ENCODE results near the gene DGUOK.

Gene DGUOK

GRCh38 chr2:73981081-73982001 lies 54.7 kb downstream of the DGUOK start:
- H3K27ac ChIP-seq (ENCODE audit: low read depth, low read length, severe bottlenecking): no peak overlapping the region
- 5 to 8% methylated on average over 21 to 28 of the region's 31 CpGs for WGBS, 2 experiments (ENCODE audit: insufficient coverage in 2 of 2)
- H3K9me3 ChIP-seq (ENCODE audit: control insufficient read depth, low read length): no peaks in the 10 kb centered on the region
- H3K4me3 ChIP-seq (ENCODE audit: extremely low read depth, insufficient read depth, low read length, poor library complexity, severe bottlenecking): peak overlapping the region; percentile 35
- peaks cover 4% of the 10 kb centered on the region for H3K36me3 ChIP-seq (ENCODE audit: control insufficient read depth, insufficient read depth, low read length)
- H3K4me1 ChIP-seq (ENCODE audit: control insufficient read depth, insufficient read depth, low read length, poor library complexity, severe bottlenecking): peaks cover 25% of the 10 kb centered on the region

GRCh38 chr2:73982140-73982617 lies 55.5 kb downstream of the DGUOK start:
- Histone ChIP-seq H3K4me3 (ENCODE audit: extremely low read depth, insufficient read depth, low read length, poor library complexity, severe bottlenecking) (no peak overlapping the region), H3K27ac (ENCODE audit: low read depth, low read length, severe bottlenecking) (no peak overlapping the region), H3K4me1 (ENCODE audit: control insufficient read depth, insufficient read depth, low read length, poor library complexity, severe bottlenecking) (peaks cover 34% of the 10 kb centered on the region), H3K36me3 (ENCODE audit: control insufficient read depth, insufficient read depth, low read length) (peaks cover 11% of the 10 kb centered on the region), H3K9me3 (ENCODE audit: control insufficient read depth, low read length) (no peaks in the 10 kb centered on the region)
- 79 to 84% methylated on average over 7 of the region's 7 CpGs for WGBS, 2 experiments (ENCODE audit: insufficient coverage in 2 of 2)

- H3K9me3 ChIP-seq (ENCODE audit: control insufficient read depth, low read length): no peaks in the 10 kb centered on the region
- H3K27ac ChIP-seq (ENCODE audit: low read depth, low read length, severe bottlenecking): no peak overlapping the region
- peak overlapping the region; percentile 53 for H3K4me3 ChIP-seq (ENCODE audit: extremely low read depth, insufficient read depth, low read length, poor library complexity, severe bottlenecking)
- H3K36me3 ChIP-seq (ENCODE audit: control insufficient read depth, insufficient read depth, low read length): peaks cover 19% of the 10 kb centered on the region
- 18 to 19% methylated on average over 32 to 34 of the region's 35 CpGs for WGBS, 2 experiments (ENCODE audit: insufficient coverage in 2 of 2)
- peaks cover 48% of the 10 kb centered on the region for H3K4me1 ChIP-seq (ENCODE audit: control insufficient read depth, insufficient read depth, low read length, poor library complexity, severe bottlenecking)
Measured at GRCh38 chr2:73983322-73984202, 56.9 kb downstream of the DGUOK start.

- no peaks in the 10 kb centered on the region for H3K9me3 ChIP-seq (ENCODE audit: control insufficient read depth, low read length)
- peak within 1 kb of the TSS; percentile 53 for H3K4me3 ChIP-seq (ENCODE audit: extremely low read depth, insufficient read depth, low read length, poor library complexity, severe bottlenecking)
- H3K36me3 ChIP-seq (ENCODE audit: control insufficient read depth, insufficient read depth, low read length): peaks cover 23% of the 10 kb centered on the region
- H3K27ac ChIP-seq (ENCODE audit: low read depth, low read length, severe bottlenecking): no peak within 1 kb of the TSS
- peaks cover 51% of the 10 kb centered on the region for H3K4me1 ChIP-seq (ENCODE audit: control insufficient read depth, insufficient read depth, low read length, poor library complexity, severe bottlenecking)
- 0% methylated on average over 62 to 66 of the region's 85 CpGs for WGBS, 2 experiments (ENCODE audit: insufficient coverage in 2 of 2)
Measured at GRCh38 chr2:73984203-73984921, 57.7 kb downstream of the DGUOK start, which contains the start of gene TET3. TSS of gene TET3 (plus strand) at chr2:73984910. CDS start at chr2:73986404, 1,494 bp downstream.

GRCh38 chr2:73984922-73985307 lies 58.2 kb downstream of the DGUOK start:
- WGBS, 2 experiments (ENCODE audit: insufficient coverage in 2 of 2): 0% methylated on average over 6 to 24 of the region's 58 CpGs
- no peak overlapping the region for H3K27ac ChIP-seq (ENCODE audit: low read depth, low read length, severe bottlenecking)
- H3K4me3 ChIP-seq (ENCODE audit: extremely low read depth, insufficient read depth, low read length, poor library complexity, severe bottlenecking): peak overlapping the region; percentile 53

GRCh38 chr2:73985308-73986084 lies 58.8 kb downstream of the DGUOK start:
- WGBS, 2 experiments (ENCODE audit: insufficient coverage in 2 of 2): 3 to 8% methylated on average over 25 to 26 of the region's 66 CpGs
- Histone ChIP-seq H3K4me1 (ENCODE audit: control insufficient read depth, insufficient read depth, low read length, poor library complexity, severe bottlenecking) (peaks cover 51% of the 10 kb centered on the region), H3K27ac (ENCODE audit: low read depth, low read length, severe bottlenecking) (no peak overlapping the region), H3K36me3 (ENCODE audit: control insufficient read depth, insufficient read depth, low read length) (peaks cover 33% of the 10 kb centered on the region), H3K4me3 (ENCODE audit: extremely low read depth, insufficient read depth, low read length, poor library complexity, severe bottlenecking) (peak overlapping the region; percentile 45), H3K9me3 (ENCODE audit: control insufficient read depth, low read length) (no peaks in the 10 kb centered on the region)

More at GRCh38 chr2:73984922-73985307, 58.2 kb downstream of the DGUOK start:
- Histone ChIP-seq H3K9me3 (ENCODE audit: control insufficient read depth, low read length) (no peaks in the 10 kb centered on the region), H3K36me3 (ENCODE audit: control insufficient read depth, insufficient read depth, low read length) (peaks cover 29% of the 10 kb centered on the region), H3K4me1 (ENCODE audit: control insufficient read depth, insufficient read depth, low read length, poor library complexity, severe bottlenecking) (peaks cover 51% of the 10 kb centered on the region)

GRCh38 chr2:73986085-73986681 lies 59.5 kb downstream of the DGUOK start:
- H3K27ac ChIP-seq (ENCODE audit: low read depth, low read length, severe bottlenecking): no peak overlapping the region
- H3K9me3 ChIP-seq (ENCODE audit: control insufficient read depth, low read length): no peaks in the 10 kb centered on the region
- WGBS, 2 experiments (ENCODE audit: insufficient coverage in 2 of 2): 91 to 95% methylated on average over 21 of the region's 21 CpGs
- peaks cover 37% of the 10 kb centered on the region for H3K36me3 ChIP-seq (ENCODE audit: control insufficient read depth, insufficient read depth, low read length)
- H3K4me3 ChIP-seq (ENCODE audit: extremely low read depth, insufficient read depth, low read length, poor library complexity, severe bottlenecking): peak overlapping the region; percentile 45
- peaks cover 51% of the 10 kb centered on the region for H3K4me1 ChIP-seq (ENCODE audit: control insufficient read depth, insufficient read depth, low read length, poor library complexity, severe bottlenecking)

GRCh38 chr2:73987109-73987947 lies 60.6 kb downstream of the DGUOK start:
- H3K9me3 ChIP-seq (ENCODE audit: control insufficient read depth, low read length): no peaks in the 10 kb centered on the region
- peaks cover 43% of the 10 kb centered on the region for H3K36me3 ChIP-seq (ENCODE audit: control insufficient read depth, insufficient read depth, low read length)
- 66 to 70% methylated on average over 22 to 24 of the region's 24 CpGs for WGBS, 2 experiments (ENCODE audit: insufficient coverage in 2 of 2)
- H3K27ac ChIP-seq (ENCODE audit: low read depth, low read length, severe bottlenecking): no peak overlapping the region
- H3K4me3 ChIP-seq (ENCODE audit: extremely low read depth, insufficient read depth, low read length, poor library complexity, severe bottlenecking): peak overlapping the region; percentile 9
- H3K4me1 ChIP-seq (ENCODE audit: control insufficient read depth, insufficient read depth, low read length, poor library complexity, severe bottlenecking): peaks cover 44% of the 10 kb centered on the region
